ENCODE data around the gene CEP135. TPM values are rescaled to one million over a fixed set of nuclear protein-coding genes. Genes with fewer than 3 reads are reported as not detected.

The CEP135 gene, protein sequence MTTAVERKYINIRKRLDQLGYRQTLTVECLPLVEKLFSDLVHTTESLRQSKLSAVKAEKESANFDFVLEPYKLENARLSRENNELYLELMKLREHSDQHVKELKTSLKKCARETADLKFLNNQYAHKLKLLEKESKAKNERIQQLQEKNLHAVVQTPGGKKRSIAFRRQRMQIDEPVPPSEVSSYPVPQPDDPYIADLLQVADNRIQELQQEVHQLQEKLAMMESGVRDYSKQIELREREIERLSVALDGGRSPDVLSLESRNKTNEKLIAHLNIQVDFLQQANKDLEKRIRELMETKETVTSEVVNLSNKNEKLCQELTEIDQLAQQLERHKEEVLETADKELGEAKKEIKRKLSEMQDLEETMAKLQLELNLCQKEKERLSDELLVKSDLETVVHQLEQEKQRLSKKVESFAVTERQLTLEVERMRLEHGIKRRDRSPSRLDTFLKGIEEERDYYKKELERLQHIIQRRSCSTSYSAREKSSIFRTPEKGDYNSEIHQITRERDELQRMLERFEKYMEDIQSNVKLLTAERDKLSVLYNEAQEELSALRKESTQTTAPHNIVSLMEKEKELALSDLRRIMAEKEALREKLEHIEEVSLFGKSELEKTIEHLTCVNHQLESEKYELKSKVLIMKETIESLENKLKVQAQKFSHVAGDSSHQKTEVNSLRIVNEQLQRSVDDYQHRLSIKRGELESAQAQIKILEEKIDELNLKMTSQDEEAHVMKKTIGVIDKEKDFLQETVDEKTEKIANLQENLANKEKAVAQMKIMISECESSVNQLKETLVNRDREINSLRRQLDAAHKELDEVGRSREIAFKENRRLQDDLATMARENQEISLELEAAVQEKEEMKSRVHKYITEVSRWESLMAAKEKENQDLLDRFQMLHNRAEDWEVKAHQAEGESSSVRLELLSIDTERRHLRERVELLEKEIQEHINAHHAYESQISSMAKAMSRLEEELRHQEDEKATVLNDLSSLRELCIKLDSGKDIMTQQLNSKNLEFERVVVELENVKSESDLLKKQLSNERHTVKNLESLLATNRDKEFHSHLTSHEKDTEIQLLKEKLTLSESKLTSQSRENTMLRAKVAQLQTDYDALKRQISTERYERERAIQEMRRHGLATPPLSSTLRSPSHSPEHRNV
- 10 to 100 TPM in 2 of 4 donors, 1 to 10 TPM in 2; 6.3 to 28.1 (median 9.3) TPM for total RNA-seq

- H3K27me3 ChIP-seq = no peaks in the 10 kb centered on the region
- TF ChIP-seq CTCF (IDR thresholded peaks at IDR 0.05) (peak; percentile 77 to 99 (median 95)), POLR2A (IDR thresholded peaks at IDR 0.05) (no peak)
- peak within 1 kb of the TSS; percentile 59 to 98 (median 79) for H3K4me3 ChIP-seq
- H3K27ac ChIP-seq = peak within 1 kb of the TSS; percentile 75 to 95 (median 90)
- H3K36me3 ChIP-seq = peaks cover 0 to 11% (median 0%) of the 10 kb centered on the region in 3 donors
- peaks cover 0 to 18% (median 2%) of the 10 kb centered on the region in 4 donors for H3K4me1 ChIP-seq
- H3K9me3 ChIP-seq = no peaks in the 10 kb centered on the region
- peak; percentile 89 to 97 (median 97) for DNase-seq
Measured at GRCh38 chr4:55948726-55949481, at the start of gene CEP135. TSS of gene CEP135 (plus strand) at chr4:55948945. CDS start at chr4:55952131, 3,186 bp downstream.

DNA sequence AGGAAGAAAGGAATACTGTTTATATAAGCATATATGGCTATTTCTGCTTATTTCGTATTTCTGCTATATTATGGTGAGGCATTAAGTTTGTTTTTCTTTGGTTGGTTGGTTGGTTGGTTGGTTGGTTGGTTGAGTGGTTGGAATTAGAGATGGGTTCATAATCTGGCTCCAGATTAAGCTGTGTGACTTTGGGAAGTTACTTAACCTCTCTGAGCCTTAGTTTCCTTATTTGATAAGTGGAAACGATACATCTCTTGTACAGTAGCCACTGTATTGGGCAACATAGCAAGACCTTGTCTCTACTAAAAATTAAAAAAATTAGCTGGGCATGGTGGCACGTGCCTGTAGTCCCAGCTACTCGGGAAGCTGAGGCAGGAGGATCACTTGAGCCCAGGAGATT, 46.1 kb upstream of the CEP135 start:
- Histone ChIP-seq H3K9me3 (no peaks in the 10 kb centered on the region), H3K4me1 (no peaks in the 10 kb centered on the region), H3K4me3 (no peak overlapping the region), H3K36me3 (peaks cover 0 to 55% (median 0%) of the 10 kb centered on the region in 3 donors), H3K27ac (no peak overlapping the region), H3K27me3 (no peaks in the 10 kb centered on the region)
- no peak for TF ChIP-seq CTCF (IDR thresholded peaks at IDR 0.05)
- TF ChIP-seq POLR2A (IDR thresholded peaks at IDR 0.05) = no peak
- DNase-seq = no peak

DNA sequence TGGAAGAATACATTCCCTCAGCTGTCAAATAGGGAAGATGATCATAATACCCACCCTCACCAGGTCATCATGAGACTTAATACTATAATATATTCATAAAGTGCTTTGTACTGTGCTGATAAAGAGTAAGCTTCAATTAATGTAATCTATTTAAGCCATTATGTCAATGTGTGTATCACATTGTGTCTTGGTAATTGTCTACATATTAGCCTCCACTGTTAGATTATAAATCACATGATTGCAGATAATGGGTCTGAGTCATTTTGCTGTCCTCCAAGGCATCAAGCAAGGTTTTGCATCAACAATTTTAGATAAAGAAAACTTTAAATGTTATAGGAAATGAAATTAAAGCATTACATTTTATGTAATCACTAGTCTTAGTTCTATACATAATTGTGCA, 45.2 kb upstream of the CEP135 start:
- TF ChIP-seq CTCF (IDR thresholded peaks at IDR 0.05) (no peak), POLR2A (IDR thresholded peaks at IDR 0.05) (no peak)
- no peak for DNase-seq
- Histone ChIP-seq H3K27ac (no peak overlapping the region), H3K4me1 (no peaks in the 10 kb centered on the region), H3K27me3 (no peaks in the 10 kb centered on the region), H3K9me3 (no peaks in the 10 kb centered on the region), H3K36me3 (peaks cover 0 to 49% (median 0%) of the 10 kb centered on the region in 3 donors), H3K4me3 (no peak overlapping the region)

DNA sequence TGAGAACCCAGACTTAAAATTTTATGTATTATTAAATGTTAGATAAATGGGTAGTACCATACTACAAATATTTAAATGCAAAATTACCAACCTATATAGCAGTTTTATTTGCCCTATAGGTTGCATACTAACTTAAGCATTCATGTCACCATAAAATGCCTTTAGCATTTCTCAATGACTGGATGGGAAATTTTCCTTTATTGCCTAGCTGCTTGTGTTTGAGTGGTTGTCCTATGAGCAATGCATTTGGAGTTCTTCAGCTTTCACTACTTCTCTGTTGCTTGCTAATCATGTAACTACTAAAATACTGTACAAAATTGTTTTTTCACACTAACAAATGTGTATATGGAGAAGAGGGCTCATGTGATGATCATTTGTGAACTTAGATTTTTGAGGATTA, 44.2 kb upstream of the CEP135 start:
- Histone ChIP-seq H3K4me1 (no peaks in the 10 kb centered on the region), H3K4me3 (no peak overlapping the region), H3K27me3 (no peaks in the 10 kb centered on the region), H3K9me3 (no peaks in the 10 kb centered on the region), H3K36me3 (peaks cover 0 to 49% (median 0%) of the 10 kb centered on the region in 3 donors), H3K27ac (no peak overlapping the region)
- TF ChIP-seq POLR2A (IDR thresholded peaks at IDR 0.05) = no peak
- TF ChIP-seq CTCF (IDR thresholded peaks at IDR 0.05) = no peak
- DNase-seq = no peak

DNA sequence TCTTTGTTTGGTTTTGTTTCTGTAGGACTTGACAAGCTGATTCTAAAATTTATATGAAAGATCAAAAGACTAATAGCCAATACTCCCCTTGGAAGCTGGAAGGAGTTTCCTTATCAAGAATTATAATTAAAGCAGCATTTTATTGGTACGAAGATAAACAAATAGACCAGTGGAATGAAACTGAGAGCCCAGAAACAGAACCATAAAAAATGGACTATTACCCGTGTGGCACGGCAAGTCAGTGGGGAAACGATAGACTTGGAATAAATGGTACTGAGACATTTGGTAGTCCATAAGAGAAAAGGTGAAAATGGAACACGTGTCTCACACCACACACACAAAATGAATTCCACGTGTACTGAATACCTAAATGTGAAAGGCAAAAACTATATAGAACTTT, 42.4 kb upstream of the CEP135 start:
- peaks cover 0 to 33% (median 0%) of the 10 kb centered on the region in 3 donors for H3K36me3 ChIP-seq
- DNase-seq = no peak
- H3K4me3 ChIP-seq = no peak overlapping the region
- no peak overlapping the region for H3K27ac ChIP-seq
- H3K4me1 ChIP-seq = no peaks in the 10 kb centered on the region
- no peaks in the 10 kb centered on the region for H3K27me3 ChIP-seq
- TF ChIP-seq CTCF (IDR thresholded peaks at IDR 0.05) = no peak
- no peak for TF ChIP-seq POLR2A (IDR thresholded peaks at IDR 0.05)
- no peaks in the 10 kb centered on the region for H3K9me3 ChIP-seq

All from Peyer's patch (tissue), 4 donors.